ENCODE data around the gene DISC1. TPM values are rescaled to one million over a fixed set of nuclear protein-coding genes. Genes with fewer than 3 reads are reported as not detected.

DISC1 gene
- total RNA-seq, 6 experiments from 2014 or later: 1.8 to 3.3 (median 2.4) TPM

- intact Hi-C loops (cut with DNase I): no loop called here
- no peaks in the 10 kb centered on the region for H3K4me1 ChIP-seq
- ATAC-seq (no peak), DNase-seq (no peak)
- no peak overlapping the region for H3K27ac ChIP-seq
- H3K36me3 ChIP-seq: no peaks in the 10 kb centered on the region
- no peak for TF ChIP-seq CTCF (IDR thresholded peaks at IDR 0.05)
- TF ChIP-seq POLR2A (IDR thresholded peaks at IDR 0.05): no peak
- WGBS (ENCODE audit: insufficient coverage, low coverage, low lambda C conversion rate, missing lambda C conversion rate): 75% methylated on average over 4 of the region's 8 CpGs
- H3K4me3 ChIP-seq: no peak overlapping the region
- H3K9me3 ChIP-seq: no peaks in the 10 kb centered on the region
- H3K27me3 ChIP-seq: no peaks in the 10 kb centered on the region
Measured at GRCh38 chr1:231949277-231950091, 322.9 kb downstream of the DISC1 start.

GRCh38 chr1:231950331-231951128 lies 323.9 kb downstream of the DISC1 start:
- 63% methylated on average over 6 of the region's 6 CpGs for WGBS (ENCODE audit: insufficient coverage, low coverage, low lambda C conversion rate, missing lambda C conversion rate)
- ATAC-seq: no peak
- TF ChIP-seq POLR2A (IDR thresholded peaks at IDR 0.05): no peak
- TF ChIP-seq CTCF (IDR thresholded peaks at IDR 0.05): no peak
- Histone ChIP-seq H3K4me3 (no peak overlapping the region), H3K9me3 (no peaks in the 10 kb centered on the region), H3K4me1 (no peaks in the 10 kb centered on the region), H3K27me3 (no peaks in the 10 kb centered on the region), H3K36me3 (no peaks in the 10 kb centered on the region), H3K27ac (no peak overlapping the region)
- intact Hi-C loops (cut with DNase I): no loop called here
- no peak for DNase-seq

- no peak for TF ChIP-seq POLR2A (IDR thresholded peaks at IDR 0.05)
- no peak for TF ChIP-seq CTCF (IDR thresholded peaks at IDR 0.05)
- Histone ChIP-seq H3K27me3 (no peaks in the 10 kb centered on the region), H3K27ac (no peak overlapping the region), H3K9me3 (no peaks in the 10 kb centered on the region), H3K4me1 (no peaks in the 10 kb centered on the region), H3K36me3 (no peaks in the 10 kb centered on the region), H3K4me3 (no peak overlapping the region)
- ATAC-seq: no peak
- 67% methylated on average over 3 of the region's 3 CpGs for WGBS (ENCODE audit: insufficient coverage, low coverage, low lambda C conversion rate, missing lambda C conversion rate)
- no peak for DNase-seq
- intact Hi-C loops (cut with DNase I): no loop called here
Measured at GRCh38 chr1:231951374-231951773, 324.8 kb downstream of the DISC1 start.

GRCh38 chr1:231952154-231952553 lies 325.6 kb downstream of the DISC1 start:
- intact Hi-C loops (cut with DNase I): no loop called here
- DNase-seq (no peak), ATAC-seq (no peak)
- TF ChIP-seq CTCF (IDR thresholded peaks at IDR 0.05): no peak
- TF ChIP-seq POLR2A (IDR thresholded peaks at IDR 0.05): no peak
- no peak overlapping the region for H3K4me3 ChIP-seq
- H3K27ac ChIP-seq: no peak overlapping the region
- no peaks in the 10 kb centered on the region for H3K27me3 ChIP-seq
- H3K4me1 ChIP-seq: no peaks in the 10 kb centered on the region
- no peaks in the 10 kb centered on the region for H3K36me3 ChIP-seq
- WGBS (ENCODE audit: insufficient coverage, low coverage, low lambda C conversion rate, missing lambda C conversion rate): 33% methylated on average over 1 of the region's 1 CpG
- H3K9me3 ChIP-seq: no peaks in the 10 kb centered on the region
